Measurements from ENCODE around the gene KCNH6. TPM values are rescaled to one million over a fixed set of nuclear protein-coding genes. Genes with fewer than 3 reads are reported as not detected.

The KCNH6 gene
- polyA plus RNA-seq, 3 donors, result not detected

DNA sequence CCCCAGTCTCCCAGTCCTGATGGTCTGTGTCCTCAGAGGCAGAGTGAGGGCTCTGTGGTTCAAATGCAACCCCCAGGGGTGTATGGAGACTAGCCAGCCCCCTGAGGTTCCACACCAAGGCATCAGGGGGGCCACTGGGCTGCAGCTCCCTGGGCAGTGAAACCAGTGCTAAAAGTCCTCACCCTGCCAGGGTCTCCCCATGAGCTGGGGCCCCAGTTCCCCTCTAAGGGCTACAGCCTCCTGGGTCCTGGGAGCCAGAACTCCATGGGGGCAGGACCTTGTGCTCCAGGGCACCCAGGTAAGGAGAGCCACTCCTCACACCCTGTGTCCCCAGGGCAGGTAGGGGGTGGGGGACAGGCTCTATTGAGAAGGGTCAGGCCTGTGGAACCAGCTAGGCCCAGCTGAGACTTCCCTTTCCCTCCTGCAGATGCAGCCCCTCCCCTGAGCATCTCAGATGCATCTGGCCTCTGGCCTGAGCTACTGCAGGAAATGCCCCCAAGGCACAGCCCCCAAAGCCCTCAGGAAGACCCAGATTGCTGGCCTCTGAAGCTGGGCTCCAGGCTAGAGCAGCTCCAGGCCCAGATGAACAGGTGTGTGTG, 20.8 kb downstream of the KCNH6 start:
- Histone ChIP-seq H4K20me1 (ENCODE audit: insufficient read depth, low read length) (no peaks in the 10 kb centered on the region), H2AFZ (ENCODE audit: insufficient read depth, low read depth, low read length, poor library complexity, severe bottlenecking) (no peak overlapping the region), H3K36me3 (replicated peaks in 1 of 2; ENCODE audit: control insufficient read depth in 1 of 2, insufficient read depth in 2 of 2, low read length in 2 of 2) (no peaks in the 10 kb centered on the region), H3K9me3 (replicated peaks in 1 of 2; ENCODE audit: control insufficient read depth in 1 of 2, insufficient read depth in 1 of 2, low read length in 2 of 2) (peaks cover 0 to 1% of the 10 kb centered on the region in 2 donors), H3K9ac (ENCODE audit: insufficient read depth, low read length, poor library complexity, severe bottlenecking) (no peak overlapping the region), H3K27me3 (ENCODE audit: control insufficient read depth in 2 of 2, insufficient read depth in 2 of 2, low read length in 2 of 2) (peaks cover 2 to 11% of the 10 kb centered on the region in 2 donors), H3K4me3 (replicated peaks in 1 of 3; ENCODE audit: low read depth in 2 of 3, low read length in 3 of 3) (no peak overlapping the region), H3K79me2 (ENCODE audit: insufficient read depth, low read length) (peaks cover 4% of the 10 kb centered on the region), H3K4me1 (ENCODE audit: control insufficient read depth in 1 of 2, insufficient read depth in 2 of 2, low read length in 2 of 2) (peaks cover under 1 to 1% of the 10 kb centered on the region in 2 donors), H3K27ac (ENCODE audit: low read depth in 1 of 2, low read length in 2 of 2) (no peak overlapping the region), H3K4me2 (replicated peaks; ENCODE audit: extremely low read depth, low read length, poor library complexity, severe bottlenecking) (no peak overlapping the region)
- no peaks in the 10 kb centered on the region for H3K36me3 Mint-ChIP-seq
- H3K27ac Mint-ChIP-seq, result no peak overlapping the region
- peaks cover 0 to 4% (median 0%) of the 10 kb centered on the region in 7 donors for H3K9me3 Mint-ChIP-seq
- peaks cover 10 to 15% (median 11%) of the 10 kb centered on the region in 3 donors for H3K27me3 Mint-ChIP-seq (ENCODE audit: low read depth in 3 of 3)
- DNase-seq, result no peak
- peaks cover under 1% of the 10 kb centered on the region for H3K4me1 Mint-ChIP-seq
- TF ChIP-seq, protein P1, sequence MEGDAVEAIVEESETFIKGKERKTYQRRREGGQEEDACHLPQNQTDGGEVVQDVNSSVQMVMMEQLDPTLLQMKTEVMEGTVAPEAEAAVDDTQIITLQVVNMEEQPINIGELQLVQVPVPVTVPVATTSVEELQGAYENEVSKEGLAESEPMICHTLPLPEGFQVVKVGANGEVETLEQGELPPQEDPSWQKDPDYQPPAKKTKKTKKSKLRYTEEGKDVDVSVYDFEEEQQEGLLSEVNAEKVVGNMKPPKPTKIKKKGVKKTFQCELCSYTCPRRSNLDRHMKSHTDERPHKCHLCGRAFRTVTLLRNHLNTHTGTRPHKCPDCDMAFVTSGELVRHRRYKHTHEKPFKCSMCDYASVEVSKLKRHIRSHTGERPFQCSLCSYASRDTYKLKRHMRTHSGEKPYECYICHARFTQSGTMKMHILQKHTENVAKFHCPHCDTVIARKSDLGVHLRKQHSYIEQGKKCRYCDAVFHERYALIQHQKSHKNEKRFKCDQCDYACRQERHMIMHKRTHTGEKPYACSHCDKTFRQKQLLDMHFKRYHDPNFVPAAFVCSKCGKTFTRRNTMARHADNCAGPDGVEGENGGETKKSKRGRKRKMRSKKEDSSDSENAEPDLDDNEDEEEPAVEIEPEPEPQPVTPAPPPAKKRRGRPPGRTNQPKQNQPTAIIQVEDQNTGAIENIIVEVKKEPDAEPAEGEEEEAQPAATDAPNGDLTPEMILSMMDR (IDR thresholded peaks at IDR 0.05), result no peak
- intact Hi-C loops (cut with micrococcal nuclease), result loop anchor here (10.0 kb wide), 2 partner anchors 89 to 99 kb away; partner anchors contain the start of gene CYB561 (in 1 of the 2)
- H3K4me3 Mint-ChIP-seq, result no peak overlapping the region

DNA sequence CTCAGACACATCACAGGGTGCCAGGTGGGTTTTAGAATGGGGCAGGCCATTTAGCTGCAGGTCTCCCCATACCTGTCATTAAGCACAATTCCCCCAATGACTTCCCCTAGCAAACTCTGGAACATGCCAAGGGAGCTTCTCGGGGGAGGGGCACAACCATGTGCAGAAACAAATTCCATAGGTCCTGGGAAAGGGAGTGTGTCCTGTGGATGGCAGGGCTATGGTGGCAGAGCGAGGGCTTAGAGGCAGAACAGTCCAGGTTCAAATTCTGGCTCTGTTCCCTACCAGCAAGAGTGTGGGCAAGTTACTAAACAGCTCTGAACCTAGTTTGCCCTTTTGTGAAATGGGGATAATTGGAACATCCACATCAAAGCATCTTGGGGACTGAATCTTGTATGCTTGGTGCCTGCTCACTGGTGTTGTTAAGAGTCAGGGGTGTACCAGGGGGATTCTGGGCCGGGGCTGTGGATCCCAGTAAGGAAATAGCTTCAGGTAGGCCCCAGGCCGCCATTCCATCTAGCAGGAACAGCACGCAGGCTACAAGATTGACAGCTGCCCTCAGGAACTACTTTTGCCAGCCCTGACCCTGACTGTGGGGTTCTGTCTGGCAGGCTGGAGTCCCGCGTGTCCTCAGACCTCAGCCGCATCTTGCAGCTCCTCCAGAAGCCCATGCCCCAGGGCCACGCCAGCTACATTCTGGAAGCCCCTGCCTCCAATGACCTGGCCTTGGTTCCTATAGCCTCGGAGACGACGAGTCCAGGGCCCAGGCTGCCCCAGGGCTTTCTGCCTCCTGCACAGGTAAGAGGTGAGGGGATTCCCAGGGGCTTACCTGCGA, 21.5 kb downstream of the KCNH6 start:
- peaks cover 8% of the 10 kb centered on the region for H3K4me1 Mint-ChIP-seq
- no peaks in the 10 kb centered on the region for H3K9me3 ChIP-seq (replicated peaks in 1 of 2; ENCODE audit: control insufficient read depth in 1 of 2, insufficient read depth in 1 of 2, low read length in 2 of 2)
- TF ChIP-seq, protein P1 (IDR thresholded peaks at IDR 0.05), result no peak
- H3K4me2 ChIP-seq (replicated peaks; ENCODE audit: extremely low read depth, low read length, poor library complexity, severe bottlenecking), result no peak overlapping the region
- intact Hi-C loops (cut with micrococcal nuclease), result loop anchor here (10.0 kb wide), 2 partner anchors 90 to 100 kb away; partner anchors contain the start of gene CYB561 (in 1 of the 2)
- no peak overlapping the region for H3K27ac Mint-ChIP-seq
- H3K27me3 Mint-ChIP-seq (ENCODE audit: low read depth in 3 of 3), result peaks cover 4 to 7% (median 7%) of the 10 kb centered on the region in 3 donors
- H3K27me3 ChIP-seq (ENCODE audit: control insufficient read depth in 2 of 2, insufficient read depth in 2 of 2, low read length in 2 of 2), result peaks cover 0 to 3% of the 10 kb centered on the region in 2 donors
- peaks cover 9% of the 10 kb centered on the region in 2 donors for H3K4me1 ChIP-seq (ENCODE audit: control insufficient read depth in 1 of 2, insufficient read depth in 2 of 2, low read length in 2 of 2)
- no peaks in the 10 kb centered on the region for H3K36me3 ChIP-seq (replicated peaks in 1 of 2; ENCODE audit: control insufficient read depth in 1 of 2, insufficient read depth in 2 of 2, low read length in 2 of 2)
- H3K27ac ChIP-seq (ENCODE audit: low read depth in 1 of 2, low read length in 2 of 2), result no peak overlapping the region
- DNase-seq, result peak in 1 of 3 donors; percentile 3
- H3K9me3 Mint-ChIP-seq, result peaks cover 0 to 2% (median 0%) of the 10 kb centered on the region in 7 donors
- H3K79me2 ChIP-seq (ENCODE audit: insufficient read depth, low read length), result peaks cover 9% of the 10 kb centered on the region
- no peak overlapping the region for H2AFZ ChIP-seq (ENCODE audit: insufficient read depth, low read depth, low read length, poor library complexity, severe bottlenecking)
- H3K4me3 Mint-ChIP-seq, result no peak overlapping the region
- H3K9ac ChIP-seq (ENCODE audit: insufficient read depth, low read length, poor library complexity, severe bottlenecking), result no peak overlapping the region
- no peaks in the 10 kb centered on the region for H3K36me3 Mint-ChIP-seq
- WGBS (ENCODE audit: insufficient coverage), result 93% methylated on average over 8 of the region's 13 CpGs
- H4K20me1 ChIP-seq (ENCODE audit: insufficient read depth, low read length), result no peaks in the 10 kb centered on the region
- H3K4me3 ChIP-seq (replicated peaks in 1 of 3; ENCODE audit: low read depth in 2 of 3, low read length in 3 of 3), result no peak overlapping the region

Measured in CD14-positive monocyte (primary cell).